AG04449 (cell line): ENCODE data around the gene BECN2.

ENCODE experiments used
- CTCF ChIA-PET: fragments of 350-600 bp; formaldehyde crosslinking; extraction: SDS; loops from one replicate; lab custom pipeline; 2021; ENCODE audit warnings: antibody characterized with exemption; lab: Yijun Ruan, JAX
- POLR2A ChIA-PET: fragments of 400-600, 350-600 bp; formaldehyde crosslinking; extraction: SDS; loops from one replicate; lab custom pipeline; 2020; ENCODE audit warnings: antibody characterized with exemption, inconsistent platforms; lab: Yijun Ruan, JAX
- DNase-seq: peaks from one replicate; pipeline ENCODE4 v3.0.0-alpha.2; 2010; ENCODE audit warnings: low read depth, low spot score
- H3K4me3 ChIP-seq: 2 replicates; pipeline ENCODE4 v1.5.1; 2011; ENCODE audit warnings: low read depth, mild to moderate bottlenecking, control low read depth, low read length
- TF ChIP-seq, protein P1 (sequence below): IDR thresholded peaks from one replicate; pipeline ENCODE4 v1.5.1; 2011; ENCODE audit warnings: mild to moderate bottlenecking, moderate library complexity, low read length, control low read depth, inconsistent platforms; ENCODE audit not compliant: insufficient read depth; ENCODE audit errors: missing control alignments

Gene BECN2

DNA sequence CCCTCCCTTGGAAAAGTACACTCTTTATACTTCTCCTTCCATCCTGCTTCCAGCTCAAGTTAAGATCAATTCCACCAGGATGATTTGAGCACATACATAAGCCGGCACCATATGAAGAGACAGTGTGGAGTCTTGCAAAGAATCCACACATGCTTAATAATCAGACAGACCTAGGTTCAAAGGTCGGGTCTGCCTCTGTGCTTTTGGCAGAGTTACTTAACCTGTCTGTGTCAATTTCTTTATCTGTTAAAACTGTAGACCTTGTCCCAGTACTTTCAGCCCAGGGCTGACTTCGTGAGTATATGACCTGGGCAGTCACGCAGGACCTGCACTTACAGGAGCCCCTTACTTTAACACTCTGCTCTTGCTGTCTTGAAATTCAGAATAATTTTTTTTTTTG is 30.2 kb upstream of the BECN2 start:
- DNase-seq: no peak
- TF ChIP-seq, protein P1, sequence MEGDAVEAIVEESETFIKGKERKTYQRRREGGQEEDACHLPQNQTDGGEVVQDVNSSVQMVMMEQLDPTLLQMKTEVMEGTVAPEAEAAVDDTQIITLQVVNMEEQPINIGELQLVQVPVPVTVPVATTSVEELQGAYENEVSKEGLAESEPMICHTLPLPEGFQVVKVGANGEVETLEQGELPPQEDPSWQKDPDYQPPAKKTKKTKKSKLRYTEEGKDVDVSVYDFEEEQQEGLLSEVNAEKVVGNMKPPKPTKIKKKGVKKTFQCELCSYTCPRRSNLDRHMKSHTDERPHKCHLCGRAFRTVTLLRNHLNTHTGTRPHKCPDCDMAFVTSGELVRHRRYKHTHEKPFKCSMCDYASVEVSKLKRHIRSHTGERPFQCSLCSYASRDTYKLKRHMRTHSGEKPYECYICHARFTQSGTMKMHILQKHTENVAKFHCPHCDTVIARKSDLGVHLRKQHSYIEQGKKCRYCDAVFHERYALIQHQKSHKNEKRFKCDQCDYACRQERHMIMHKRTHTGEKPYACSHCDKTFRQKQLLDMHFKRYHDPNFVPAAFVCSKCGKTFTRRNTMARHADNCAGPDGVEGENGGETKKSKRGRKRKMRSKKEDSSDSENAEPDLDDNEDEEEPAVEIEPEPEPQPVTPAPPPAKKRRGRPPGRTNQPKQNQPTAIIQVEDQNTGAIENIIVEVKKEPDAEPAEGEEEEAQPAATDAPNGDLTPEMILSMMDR: no peak
- ChIA-PET POLR2A (no interaction called here), CTCF (no interaction called here)
- H3K4me3 ChIP-seq: no peak overlapping the region

DNA sequence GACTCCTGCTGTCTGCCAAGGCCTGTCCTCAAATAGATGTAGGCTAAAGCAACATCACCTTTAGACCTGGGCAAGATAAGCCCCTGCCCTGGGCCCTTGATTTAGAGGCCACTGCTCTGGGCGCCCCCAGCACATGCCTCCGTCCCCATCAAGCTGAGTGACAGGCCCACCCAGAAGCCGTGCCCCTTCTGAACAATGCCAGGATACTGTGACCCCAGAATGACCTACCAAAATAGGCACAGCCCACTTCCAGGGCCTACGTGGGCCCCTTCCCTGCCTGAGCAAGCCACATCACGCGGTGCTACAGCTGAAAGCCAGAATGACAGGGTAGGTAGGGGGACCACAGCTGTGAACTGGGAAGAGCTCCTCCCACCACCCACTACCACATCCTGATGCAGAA is 24.7 kb upstream of the BECN2 start:
- no peak overlapping the region for H3K4me3 ChIP-seq
- POLR2A ChIA-PET: no interaction called here
- no peak for DNase-seq
- CTCF ChIA-PET: no interaction called here
- TF ChIP-seq, protein P1: no peak

DNA sequence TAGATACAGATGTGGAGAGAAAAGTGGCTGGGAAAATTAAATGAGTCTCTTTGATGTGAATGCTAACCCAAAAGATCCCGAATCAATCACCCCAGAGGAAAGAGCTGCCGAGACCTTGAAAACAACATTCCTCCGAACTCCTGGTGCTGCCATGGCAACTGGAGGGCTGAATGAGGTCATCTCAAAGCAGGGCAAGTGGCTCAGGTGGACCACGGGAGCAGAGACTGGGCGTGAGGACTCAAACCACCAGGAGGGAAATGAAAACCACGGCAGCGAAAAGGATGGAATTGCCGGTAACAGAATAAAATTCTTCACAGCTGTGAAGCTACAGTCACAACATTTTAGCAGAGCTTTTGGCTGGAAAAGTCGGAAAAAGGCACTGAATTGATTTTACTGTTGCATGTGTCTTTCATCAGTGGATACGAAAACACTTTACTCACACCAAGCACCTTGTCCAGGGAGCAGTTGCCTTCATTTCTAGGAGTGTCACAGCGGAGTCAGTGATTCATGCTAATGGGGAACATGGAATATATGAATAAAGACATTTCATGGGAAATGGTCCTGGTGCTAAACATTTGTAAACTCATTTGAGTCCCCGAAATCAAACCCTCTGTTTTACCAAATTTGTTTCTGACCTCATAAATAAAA is 23.2 kb upstream of the BECN2 start:
- TF ChIP-seq, protein P1: no peak
- no peak for DNase-seq

DNA sequence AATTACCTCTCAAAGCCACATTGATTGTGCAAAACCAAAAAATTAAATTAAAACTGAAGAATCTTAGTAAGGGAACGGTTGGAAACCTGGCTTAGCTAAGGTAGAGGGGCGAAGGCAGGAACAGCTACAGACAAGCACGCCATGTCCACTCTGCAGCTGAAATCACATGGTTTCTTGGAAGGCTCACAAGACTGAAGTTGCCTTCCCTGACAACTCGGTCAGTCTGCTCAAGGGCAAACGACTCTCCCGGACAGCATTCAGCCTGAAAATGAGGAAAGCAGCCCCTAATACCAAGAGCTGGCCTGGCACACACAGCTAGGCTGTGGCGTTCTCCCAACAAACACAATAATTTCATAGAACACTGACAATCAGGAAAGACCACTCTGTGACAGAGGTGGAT is 22.7 kb upstream of the BECN2 start:
- no peak overlapping the region for H3K4me3 ChIP-seq
- CTCF ChIA-PET: interaction anchor here (1.0 kb wide), 1 partner anchor 64 kb away, joined by 3 read pairs; the partner anchor contains the start of gene MAP1LC3C
- POLR2A ChIA-PET: no interaction called here
- no peak for DNase-seq
- TF ChIP-seq, protein P1: no peak

More for the DNA sequence above, 23.2 kb upstream of the BECN2 start:
- CTCF ChIA-PET: interaction anchor here (1.0 kb wide), 1 partner anchor 64 kb away, joined by 3 read pairs; the partner anchor contains the start of gene MAP1LC3C
- POLR2A ChIA-PET: no interaction called here
- no peak overlapping the region for H3K4me3 ChIP-seq

DNA sequence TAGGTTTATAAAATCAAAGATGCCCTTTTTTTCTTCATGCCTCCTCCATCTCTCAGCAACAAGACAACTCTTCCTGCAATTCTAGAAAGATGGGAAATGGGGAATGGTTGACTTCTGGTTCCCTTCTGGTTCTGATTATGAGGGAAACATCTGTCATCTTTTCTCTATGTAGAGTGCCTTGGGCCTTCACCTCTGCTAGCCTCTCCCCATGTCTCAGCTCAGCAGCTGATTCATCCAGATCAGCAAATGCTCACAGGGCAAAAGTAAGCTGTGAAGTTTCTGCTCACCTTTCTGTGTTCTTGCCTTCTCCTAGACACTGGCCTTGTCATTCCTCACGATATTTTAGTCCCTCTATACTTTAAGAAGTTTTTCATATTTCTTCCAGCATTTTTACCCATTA is 17.8 kb upstream of the BECN2 start:
- ChIA-PET POLR2A (no interaction called here), CTCF (no interaction called here)
- no peak for DNase-seq
- no peak overlapping the region for H3K4me3 ChIP-seq
- TF ChIP-seq, protein P1: no peak

DNA sequence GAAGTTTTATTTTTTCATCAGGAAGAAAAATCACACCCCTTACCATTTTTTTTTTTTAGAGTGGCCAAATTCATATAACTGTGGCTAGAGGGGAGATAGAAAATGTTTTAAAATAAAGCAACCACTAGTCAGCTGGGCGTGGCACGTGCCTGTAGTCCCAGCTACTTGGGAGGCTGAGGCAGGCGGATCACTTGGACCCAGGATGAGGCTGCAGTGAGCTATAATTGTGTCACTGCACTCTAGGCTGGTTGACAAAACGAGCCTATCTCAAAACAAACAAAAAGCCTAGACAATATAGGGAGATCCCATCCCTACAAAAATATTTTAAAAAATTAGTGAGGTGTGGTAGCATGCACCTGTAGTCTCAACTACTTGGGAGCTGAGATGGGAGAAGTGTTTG is 14.8 kb upstream of the BECN2 start:
- POLR2A ChIA-PET: no interaction called here
- CTCF ChIA-PET: no interaction called here
- no peak for DNase-seq
- TF ChIP-seq, protein P1: no peak
- no peak overlapping the region for H3K4me3 ChIP-seq
